ENCODE data around the gene FAM174C.
A peak's percentile ranks its signal among the peaks of the same experiment; 100 is the strongest.

FAM174C gene

GRCh38 chr19:1229056-1229923 lies 46.0 kb upstream of the FAM174C start:
- CTCF ChIA-PET: interaction anchor here (1.2 kb wide), 1 partner anchor 8 kb away, joined by 4 read pairs; no protein-coding TSS in a partner anchor
- WGBS (ENCODE audit: insufficient coverage): 98% methylated on average over 122 of the region's 158 CpGs
- H3K36me3 ChIP-seq (ENCODE audit: control insufficient read depth in 4 of 4, insufficient read depth in 4 of 4, low read length in 3 of 4): peaks cover 2 to 34% (median 20%) of the 10 kb centered on the region in 4 experiments

GRCh38 chr19:1229924-1230782 lies 45.2 kb upstream of the FAM174C start:
- ChIA-PET CTCF (interaction anchor here (1.2 kb wide), 1 partner anchor 9 kb away, joined by 4 read pairs; no protein-coding TSS in a partner anchor), POLR2A (no interaction called here)
- H3K36me3 ChIP-seq (ENCODE audit: control insufficient read depth in 4 of 4, insufficient read depth in 4 of 4, low read length in 3 of 4): peaks cover 2 to 30% (median 15%) of the 10 kb centered on the region in 4 experiments
- no peak overlapping the region for H3K4me3 ChIP-seq (ENCODE audit: control insufficient read depth in 1 of 7, extremely low read depth in 1 of 7, insufficient read depth in 4 of 7, low read depth in 2 of 7, low read length in 6 of 7)
- DNase-seq: no peak
- no peaks in the 10 kb centered on the region for H3K9me3 ChIP-seq (ENCODE audit: control extremely low read depth in 1 of 5, control insufficient read depth in 4 of 5, insufficient read depth in 2 of 5, low read depth in 1 of 5, low read length in 4 of 5)
- H3K4me1 ChIP-seq (ENCODE audit: control extremely low read depth in 1 of 4, control insufficient read depth in 4 of 4, insufficient read depth in 4 of 4, low read length in 3 of 4): peaks cover 0 to 13% (median 5%) of the 10 kb centered on the region in 4 experiments
- 94% methylated on average over 49 of the region's 61 CpGs for WGBS (ENCODE audit: insufficient coverage)
- H3K27me3 ChIP-seq (replicated peaks in 2 of 5; ENCODE audit: control insufficient read depth in 4 of 5, insufficient read depth in 5 of 5, low read length in 4 of 5): peaks cover 0 to under 1% (median 0%) of the 10 kb centered on the region in 5 experiments
- H3K27ac ChIP-seq (ENCODE audit: insufficient read depth in 1 of 2, low read depth in 1 of 2, low read length in 2 of 2, poor library complexity in 1 of 2, severe bottlenecking in 2 of 2): no peak overlapping the region

More at GRCh38 chr19:1229056-1229923, 46.0 kb upstream of the FAM174C start:
- peaks cover 0 to 13% (median 5%) of the 10 kb centered on the region in 4 experiments for H3K4me1 ChIP-seq (ENCODE audit: control extremely low read depth in 1 of 4, control insufficient read depth in 4 of 4, insufficient read depth in 4 of 4, low read length in 3 of 4)
- no peak overlapping the region for H3K4me3 ChIP-seq (ENCODE audit: control insufficient read depth in 1 of 7, extremely low read depth in 1 of 7, insufficient read depth in 4 of 7, low read depth in 2 of 7, low read length in 6 of 7)
- H3K27me3 ChIP-seq (replicated peaks in 2 of 5; ENCODE audit: control insufficient read depth in 4 of 5, insufficient read depth in 5 of 5, low read length in 4 of 5): no peaks in the 10 kb centered on the region
- POLR2A ChIA-PET: no interaction called here
- H3K9me3 ChIP-seq (ENCODE audit: control extremely low read depth in 1 of 5, control insufficient read depth in 4 of 5, insufficient read depth in 2 of 5, low read depth in 1 of 5, low read length in 4 of 5): no peaks in the 10 kb centered on the region
- no peak overlapping the region for H3K27ac ChIP-seq (ENCODE audit: insufficient read depth in 1 of 2, low read depth in 1 of 2, low read length in 2 of 2, poor library complexity in 1 of 2, severe bottlenecking in 2 of 2)
- no peak for DNase-seq

- Histone ChIP-seq H3K27ac (ENCODE audit: insufficient read depth in 1 of 2, low read depth in 1 of 2, low read length in 2 of 2, poor library complexity in 1 of 2, severe bottlenecking in 2 of 2) (no peak overlapping the region), H3K36me3 (ENCODE audit: control insufficient read depth in 4 of 4, insufficient read depth in 4 of 4, low read length in 3 of 4) (peaks cover 2 to 24% (median 12%) of the 10 kb centered on the region in 4 experiments), H3K4me1 (ENCODE audit: control extremely low read depth in 1 of 4, control insufficient read depth in 4 of 4, insufficient read depth in 4 of 4, low read length in 3 of 4) (peaks cover 0 to 13% (median 5%) of the 10 kb centered on the region in 4 experiments), H3K9me3 (ENCODE audit: control extremely low read depth in 1 of 5, control insufficient read depth in 4 of 5, insufficient read depth in 2 of 5, low read depth in 1 of 5, low read length in 4 of 5) (no peaks in the 10 kb centered on the region), H3K27me3 (replicated peaks in 2 of 5; ENCODE audit: control insufficient read depth in 4 of 5, insufficient read depth in 5 of 5, low read length in 4 of 5) (peaks cover 0 to 8% (median 0%) of the 10 kb centered on the region in 5 experiments), H3K4me3 (ENCODE audit: control insufficient read depth in 1 of 7, extremely low read depth in 1 of 7, insufficient read depth in 4 of 7, low read depth in 2 of 7, low read length in 6 of 7) (no peak overlapping the region)
- ChIA-PET POLR2A (no interaction called here), CTCF (no interaction called here)
- DNase-seq: no peak
- 93% methylated on average over 8 of the region's 38 CpGs for WGBS (ENCODE audit: insufficient coverage)
These were observed 44.4 kb upstream of the FAM174C start for GRCh38 chr19:1230783-1231489.

GRCh38 chr19:1231729-1232637 lies 43.3 kb upstream of the FAM174C start:
- whole genome bisulfite sequencing (ENCODE audit: insufficient coverage): 88% methylated on average over 14 of the region's 15 CpGs
- ChIA-PET CTCF (interaction anchor here (1.2 kb wide), 1 partner anchor 11 kb away, joined by 6 read pairs; no protein-coding TSS in a partner anchor), POLR2A (no interaction called here)
- Histone ChIP-seq H3K4me3 (ENCODE audit: control insufficient read depth in 1 of 7, extremely low read depth in 1 of 7, insufficient read depth in 4 of 7, low read depth in 2 of 7, low read length in 6 of 7) (no peak overlapping the region), H3K27me3 (replicated peaks in 2 of 5; ENCODE audit: control insufficient read depth in 4 of 5, insufficient read depth in 5 of 5, low read length in 4 of 5) (peaks cover 0 to 18% (median 0%) of the 10 kb centered on the region in 5 experiments), H3K4me1 (ENCODE audit: control extremely low read depth in 1 of 4, control insufficient read depth in 4 of 4, insufficient read depth in 4 of 4, low read length in 3 of 4) (peaks cover 0 to 16% (median 7%) of the 10 kb centered on the region in 4 experiments), H3K9me3 (ENCODE audit: control extremely low read depth in 1 of 5, control insufficient read depth in 4 of 5, insufficient read depth in 2 of 5, low read depth in 1 of 5, low read length in 4 of 5) (no peaks in the 10 kb centered on the region), H3K36me3 (ENCODE audit: control insufficient read depth in 4 of 4, insufficient read depth in 4 of 4, low read length in 3 of 4) (peaks cover 2 to 13% (median 7%) of the 10 kb centered on the region in 4 experiments), H3K27ac (ENCODE audit: insufficient read depth in 1 of 2, low read depth in 1 of 2, low read length in 2 of 2, poor library complexity in 1 of 2, severe bottlenecking in 2 of 2) (no peak overlapping the region)
- no peak for DNase-seq

GRCh38 chr19:1232652-1233072 lies 42.7 kb upstream of the FAM174C start:
- Histone ChIP-seq H3K27me3 (replicated peaks in 2 of 5; ENCODE audit: control insufficient read depth in 4 of 5, insufficient read depth in 5 of 5, low read length in 4 of 5) (peaks cover 0 to 24% (median 0%) of the 10 kb centered on the region in 5 experiments), H3K4me3 (ENCODE audit: control insufficient read depth in 1 of 7, extremely low read depth in 1 of 7, insufficient read depth in 4 of 7, low read depth in 2 of 7, low read length in 6 of 7) (no peak overlapping the region), H3K9me3 (ENCODE audit: control extremely low read depth in 1 of 5, control insufficient read depth in 4 of 5, insufficient read depth in 2 of 5, low read depth in 1 of 5, low read length in 4 of 5) (no peaks in the 10 kb centered on the region), H3K27ac (ENCODE audit: insufficient read depth in 1 of 2, low read depth in 1 of 2, low read length in 2 of 2, poor library complexity in 1 of 2, severe bottlenecking in 2 of 2) (no peak overlapping the region), H3K36me3 (ENCODE audit: control insufficient read depth in 4 of 4, insufficient read depth in 4 of 4, low read length in 3 of 4) (peaks cover 0 to 6% (median 2%) of the 10 kb centered on the region in 4 experiments), H3K4me1 (ENCODE audit: control extremely low read depth in 1 of 4, control insufficient read depth in 4 of 4, insufficient read depth in 4 of 4, low read length in 3 of 4) (peaks cover 0 to 22% (median 13%) of the 10 kb centered on the region in 4 experiments)
- POLR2A ChIA-PET: no interaction called here
- 51% methylated on average over 12 of the region's 15 CpGs for WGBS (ENCODE audit: insufficient coverage)
- CTCF ChIA-PET: interaction anchor here (1.2 kb wide), 1 partner anchor 11 kb away, joined by 6 read pairs; no protein-coding TSS in a partner anchor
- DNase-seq: peak in 1 of 3 donors; percentile 50
